Endothelial cell of umbilical vein (primary cell): ENCODE results near the gene MED8. TPM values are rescaled to one million over a fixed set of nuclear protein-coding genes. Genes with fewer than 3 reads are reported as not detected.

Experiments
- BruUV-seq: library from RNA; stranded (reverse); fragments of 400-500 nt; replicated peaks from 2 replicates; lab custom pipeline; 2021; lab: Mats Ljungman, UMichigan
- CTCF ChIA-PET: fragments of 300-600, 350-600 bp; sonication (Branson Sonifier 250); formaldehyde crosslinking; loops from one replicate; lab custom pipeline; 2021; ENCODE audit warnings: antibody characterized with exemption, inconsistent platforms; lab: Charles Lee
- POLR2A ChIA-PET: fragments of 300-600, 350-600 bp; sonication (Branson Sonifier 250); formaldehyde crosslinking; loops from one replicate; lab custom pipeline; 2021; ENCODE audit warnings: antibody characterized with exemption, inconsistent platforms; lab: Charles Lee
- DNase-seq: peaks from one replicate; pipeline ENCODE4 v3.0.0-alpha.2; 2011; ENCODE audit warnings: low read depth, low spot score
- FAIRE-seq: peaks from 2 replicates; lab custom pipeline; 2011; peaks lifted over from hg19 to GRCh38; lab: Jason Lieb, UNC
- H2AFZ ChIP-seq: 2 replicates; pipeline ENCODE4 v1.6.0; 2012; ENCODE audit warnings: low read depth, low read length, control low read depth, inconsistent platforms
- H3K27ac ChIP-seq: 2 replicates; pipeline ENCODE4 v1.5.1; 2011; ENCODE audit warnings: low read depth, mild to moderate bottlenecking, control low read depth, low read length, moderate library complexity; ENCODE audit not compliant: insufficient read depth
- H3K27me3 ChIP-seq, 2 experiments: 2 replicates each; pipeline versions ENCODE4 v1.6.0 to v1.6.1; 2011; ENCODE audit warnings: low read length in 2 of 2, mixed read lengths in 1 of 2; ENCODE audit not compliant: control insufficient read depth in 2 of 2, insufficient read depth in 2 of 2
- H3K36me3 ChIP-seq, 2 experiments: 2 replicates in 1 of 2; 3 replicates in 1 of 2; pipeline ENCODE4 v1.5.1; 2011; ENCODE audit warnings: low read length in 2 of 2, mild to moderate bottlenecking in 1 of 2, moderate library complexity in 1 of 2; ENCODE audit not compliant: control insufficient read depth in 2 of 2, insufficient read depth in 2 of 2; ENCODE audit errors: extremely low read depth in 1 of 2
- H3K4me1 ChIP-seq: 3 replicates; pipeline ENCODE4 v1.5.1; 2011; ENCODE audit warnings: mild to moderate bottlenecking, low read length; ENCODE audit not compliant: control insufficient read depth, insufficient read depth; ENCODE audit errors: extremely low read depth
- H3K4me2 ChIP-seq: 2 replicates; pipeline ENCODE4 v1.6.1; 2011; ENCODE audit warnings: low read length, control low read depth, mixed read lengths; ENCODE audit not compliant: insufficient read depth
- H3K4me3 ChIP-seq, 3 experiments: fragments of 200-600 bp in 1 of 3; sonication (generic), shearing (Covaris generic) in 1 of 3; replicated peaks in 1 of 3; 2 replicates each; pipeline ENCODE4 v1.5.1; 2011 to 2016; ENCODE audit warnings: control low read depth in 3 of 3, low read length in 3 of 3, mild to moderate bottlenecking in 2 of 3, inconsistent platforms in 1 of 3, low read depth in 1 of 3, moderate library complexity in 1 of 3; ENCODE audit not compliant: insufficient read depth in 1 of 3
- H3K79me2 ChIP-seq: 2 replicates; pipeline ENCODE4 v1.6.0; 2012; ENCODE audit warnings: low read length, inconsistent platforms; ENCODE audit not compliant: control insufficient read depth, insufficient read depth
- H3K9ac ChIP-seq: replicated peaks from 2 replicates; pipeline ENCODE3; 2011; ENCODE audit warnings: low read length, control low read depth; ENCODE audit not compliant: insufficient read depth; ENCODE audit errors: extremely low read depth
- H3K9me1 ChIP-seq: replicated peaks from 3 replicates; pipeline ENCODE4 v1.6.0; 2011; ENCODE audit warnings: mild to moderate bottlenecking, low read length; ENCODE audit not compliant: control insufficient read depth, insufficient read depth; ENCODE audit errors: extremely low read depth
- H3K9me3 ChIP-seq: replicated peaks from 2 replicates; pipeline ENCODE4 v1.5.1; 2012; ENCODE audit warnings: low read length, inconsistent platforms; ENCODE audit not compliant: control insufficient read depth, insufficient read depth
- H4K20me1 ChIP-seq: replicated peaks from 2 replicates; pipeline ENCODE3; 2011; ENCODE audit warnings: mild to moderate bottlenecking, low read length; ENCODE audit not compliant: control insufficient read depth, insufficient read depth; ENCODE audit errors: extremely low read depth
- CTCF ChIP-seq, 2 donors: IDR thresholded peaks; 1 replicate in 1 of 2; 2 replicates in 1 of 2; pipeline ENCODE4 v1.5.1; 2011; ENCODE audit warnings: low read length in 2 of 2, mild to moderate bottlenecking in 2 of 2, moderate library complexity in 2 of 2, control low read depth in 1 of 2, inconsistent platforms in 1 of 2, low read depth in 1 of 2; ENCODE audit not compliant: insufficient read depth in 1 of 2; ENCODE audit errors: extremely low read depth in 1 of 2
- EZH2 ChIP-seq: IDR thresholded peaks from 2 replicates; pipeline ENCODE4 v1.6.1; 2012; ENCODE audit warnings: borderline replicate concordance, low read depth, mild to moderate bottlenecking, moderate library complexity, low read length, inconsistent platforms; ENCODE audit not compliant: severe bottlenecking
- FOS ChIP-seq: IDR thresholded peaks from 2 replicates; pipeline ENCODE4 v1.6.1; 2011; ENCODE audit warnings: mild to moderate bottlenecking, low read length, moderate library complexity, borderline replicate concordance; ENCODE audit not compliant: insufficient read depth
- GATA2 ChIP-seq: IDR thresholded peaks from 2 replicates; pipeline ENCODE4 v1.7.0; 2011; ENCODE audit warnings: low read depth, mild to moderate bottlenecking, moderate library complexity, mixed read lengths, low read length; ENCODE audit not compliant: insufficient read length, insufficient read depth
- JUN ChIP-seq: IDR thresholded peaks from 2 replicates; pipeline ENCODE4 v1.6.1; 2011; ENCODE audit warnings: borderline replicate concordance, low read depth; ENCODE audit not compliant: insufficient read length, insufficient read depth
- MAX ChIP-seq: IDR thresholded peaks from 2 replicates; pipeline ENCODE4 v1.6.1; 2011; ENCODE audit not compliant: insufficient read depth, insufficient read length
- MYC ChIP-seq: IDR thresholded peaks from one replicate; pipeline ENCODE4 v1.6.1; 2011; ENCODE audit warnings: mild to moderate bottlenecking, low read depth, low read length
- POLR2A ChIP-seq: IDR thresholded peaks from 2 replicates; pipeline ENCODE4 v1.6.1; 2012; ENCODE audit warnings: low read depth, mild to moderate bottlenecking, control low read depth, low read length
- POLR2AphosphoS5 ChIP-seq: IDR thresholded peaks from 2 replicates; pipeline ENCODE4 v1.6.1; 2012; ENCODE audit warnings: low read depth, mild to moderate bottlenecking, control low read depth, low read length, moderate library complexity; ENCODE audit not compliant: insufficient read depth
- dilution Hi-C: fragments of 300-500 bp; cut with MboI; formaldehyde crosslinking; loops from one replicate; pipeline ENCODE4 v1.15.0; 2019; ENCODE audit warnings: low sequenced_read_pairs; ENCODE audit not compliant: extremely low pct_ligation_motif_present
- intact Hi-C: fragments of 100-400 bp; cut with micrococcal nuclease; formaldehyde crosslinking; loops from one replicate; pipeline ENCODE4 v1.10.0; 2022
- polyA plus RNA-seq, 4 experiments: library from polyadenylated mRNA; depleted of rRNA in 3 of 4; stranded (reverse) in 3 of 4; unstranded in 1 of 4; fragments of >200 nt; gene quantifications; 2 replicates each; pipeline versions ENCODE4 v1.2.1 to v1.2.3, GENCODE V29; 2011 to 2012; ENCODE audit warnings: missing spikeins in 1 of 4
- total RNA-seq: library from RNA; stranded (reverse); gene quantifications from 2 replicates; pipeline ENCODE4 v1.2.3, GENCODE V29; 2021

MED8 gene
- total and polyA plus RNA-seq, 2 donors (not counting 3 experiments of a cell fraction or from before 2014, with no cell fraction given) = 19.6 to 45.6 TPM

- DNase-seq (no peak), FAIRE-seq (no peak)
- H3K9me3 ChIP-seq = no peaks in the 10 kb centered on the region
- dilution Hi-C loops (no loop called here), intact Hi-C loops (no loop called here)
- no peak overlapping the region for H2AFZ ChIP-seq
- no peaks in the 10 kb centered on the region for H3K79me2 ChIP-seq
- ChIA-PET CTCF (no interaction called here), POLR2A (no interaction called here)
- TF ChIP-seq POLR2AphosphoS5 (no peak), CTCF (IDR thresholded peaks at IDR 0.05; ENCODE audit: extremely low read depth in 1 of 2, insufficient read depth in 1 of 2, low read depth in 1 of 2, low read length in 2 of 2) (no peak), GATA2 (no peak), JUN (no peak), EZH2 (no peak), MYC (no peak), FOS (no peak), MAX (no peak), POLR2A (no peak)
- no TSS peak for BruUV-seq
- no peak overlapping the region for H3K4me2 ChIP-seq
- H3K9me1 ChIP-seq = no peaks in the 10 kb centered on the region
- H3K36me3 ChIP-seq = no peaks in the 10 kb centered on the region
- no peak overlapping the region for H3K4me3 ChIP-seq
- no peaks in the 10 kb centered on the region for H3K4me1 ChIP-seq
- H3K9ac ChIP-seq = no peak overlapping the region
- H3K27ac ChIP-seq = no peak overlapping the region
- peaks cover 0 to 2% of the 10 kb centered on the region in 2 experiments for H3K27me3 ChIP-seq
- no peaks in the 10 kb centered on the region for H4K20me1 ChIP-seq
Measured at GRCh38 chr1:43338001-43338400, 51.6 kb downstream of the MED8 start.
